ENCODE data around the gene NKD1.

NKD1 gene

GRCh38 chr16:50560903-50561863 lies 13.0 kb downstream of the NKD1 start:
- TF ChIP-seq SP1 (IDR thresholded peaks at IDR 0.05) = no peak
- TF ChIP-seq FOXM1 (IDR thresholded peaks at IDR 0.05; ENCODE audit: borderline replicate concordance) = no peak
- no peak for TF ChIP-seq BHLHE40 (IDR thresholded peaks at IDR 0.05; ENCODE audit: borderline replicate concordance)
- TF ChIP-seq FOXK2 (IDR thresholded peaks at IDR 0.05) = no peak
- no peak for TF ChIP-seq ZNF384 (IDR thresholded peaks at IDR 0.05)
- no peak for TF ChIP-seq TARDBP (IDR thresholded peaks at IDR 0.05)
- TF ChIP-seq NFRKB (IDR thresholded peaks at IDR 0.05) = no peak
- TF ChIP-seq SUZ12 (IDR thresholded peaks at IDR 0.05) = no peak
- no peak for TF ChIP-seq ARNT (IDR thresholded peaks at IDR 0.05)
- no peak for TF ChIP-seq LEF1 (IDR thresholded peaks at IDR 0.05; ENCODE audit: borderline replicate concordance)
- no peak for TF ChIP-seq FOXA1 (IDR thresholded peaks at IDR 0.05)
- no peak for TF ChIP-seq HDGF (IDR thresholded peaks at IDR 0.05; ENCODE audit: borderline replicate concordance)
- no peak for TF ChIP-seq CTBP1 (IDR thresholded peaks at IDR 0.05; ENCODE audit: borderline replicate concordance)
- TF ChIP-seq L3MBTL2 (conservative IDR thresholded peaks at IDR 0.05) = no peak
- TF ChIP-seq ELF4 (IDR thresholded peaks at IDR 0.05) = no peak
- TF ChIP-seq, protein P1, sequence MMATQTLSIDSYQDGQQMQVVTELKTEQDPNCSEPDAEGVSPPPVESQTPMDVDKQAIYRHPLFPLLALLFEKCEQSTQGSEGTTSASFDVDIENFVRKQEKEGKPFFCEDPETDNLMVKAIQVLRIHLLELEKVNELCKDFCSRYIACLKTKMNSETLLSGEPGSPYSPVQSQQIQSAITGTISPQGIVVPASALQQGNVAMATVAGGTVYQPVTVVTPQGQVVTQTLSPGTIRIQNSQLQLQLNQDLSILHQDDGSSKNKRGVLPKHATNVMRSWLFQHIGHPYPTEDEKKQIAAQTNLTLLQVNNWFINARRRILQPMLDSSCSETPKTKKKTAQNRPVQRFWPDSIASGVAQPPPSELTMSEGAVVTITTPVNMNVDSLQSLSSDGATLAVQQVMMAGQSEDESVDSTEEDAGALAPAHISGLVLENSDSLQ (IDR thresholded peaks at IDR 0.05) = no peak
- no peak for DNase-seq (ENCODE audit: extremely low spot score)
- ChIA-PET CTCF (no interaction called here), POLR2A (no interaction called here)

GRCh38 chr16:50562657-50563056 lies 14.5 kb downstream of the NKD1 start:
- CTCF ChIA-PET = no interaction called here
- DNase-seq (ENCODE audit: extremely low spot score) = no peak
- POLR2A ChIA-PET = no interaction called here
- TF ChIP-seq FOXA1 (IDR thresholded peaks at IDR 0.05) (no peak), TARDBP (IDR thresholded peaks at IDR 0.05) (no peak), ARNT (IDR thresholded peaks at IDR 0.05) (no peak), NFRKB (IDR thresholded peaks at IDR 0.05) (no peak), BHLHE40 (IDR thresholded peaks at IDR 0.05; ENCODE audit: borderline replicate concordance) (no peak), L3MBTL2 (conservative IDR thresholded peaks at IDR 0.05) (no peak), ZNF384 (IDR thresholded peaks at IDR 0.05) (no peak), FOXM1 (IDR thresholded peaks at IDR 0.05; ENCODE audit: borderline replicate concordance) (no peak), SUZ12 (IDR thresholded peaks at IDR 0.05) (no peak), FOXK2 (IDR thresholded peaks at IDR 0.05) (no peak), SP1 (IDR thresholded peaks at IDR 0.05) (no peak), LEF1 (IDR thresholded peaks at IDR 0.05; ENCODE audit: borderline replicate concordance) (no peak)
- TF ChIP-seq, protein P1 (IDR thresholded peaks at IDR 0.05) = no peak

GRCh38 chr16:50563989-50564388 lies 15.8 kb downstream of the NKD1 start:
- no peak for DNase-seq (ENCODE audit: extremely low spot score)
- TF ChIP-seq SUZ12 (IDR thresholded peaks at IDR 0.05) (no peak), BHLHE40 (IDR thresholded peaks at IDR 0.05; ENCODE audit: borderline replicate concordance) (no peak), FOXM1 (IDR thresholded peaks at IDR 0.05; ENCODE audit: borderline replicate concordance) (no peak), ELF4 (IDR thresholded peaks at IDR 0.05) (no peak), CTBP1 (IDR thresholded peaks at IDR 0.05; ENCODE audit: borderline replicate concordance) (no peak), LEF1 (IDR thresholded peaks at IDR 0.05; ENCODE audit: borderline replicate concordance) (no peak), HDGF (IDR thresholded peaks at IDR 0.05; ENCODE audit: borderline replicate concordance) (no peak), TARDBP (IDR thresholded peaks at IDR 0.05) (no peak), NFRKB (IDR thresholded peaks at IDR 0.05) (no peak)
- CTCF ChIA-PET = no interaction called here
- POLR2A ChIA-PET = no interaction called here

DNA sequence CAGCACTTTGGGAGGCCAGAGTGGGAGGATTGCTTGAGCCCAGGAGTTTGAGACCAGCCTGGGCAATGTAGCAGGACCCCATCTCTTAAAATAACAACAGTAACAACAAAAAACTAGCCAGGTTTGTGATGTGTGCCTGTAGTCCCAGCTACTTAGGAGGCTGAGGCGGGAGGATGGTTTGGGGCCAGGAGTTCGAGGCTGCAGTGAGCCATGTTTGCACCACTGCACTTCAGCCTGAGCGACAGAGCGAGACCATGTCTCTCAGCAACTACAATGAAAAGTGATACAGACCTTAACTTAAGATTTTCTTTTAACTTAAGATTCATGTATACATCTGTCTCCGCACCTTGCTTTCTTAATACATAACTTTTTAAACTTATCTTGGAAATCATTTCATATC lies 17.2 kb downstream of the NKD1 start:
- DNase-seq (ENCODE audit: extremely low spot score) = no peak
- ChIA-PET POLR2A (no interaction called here), CTCF (no interaction called here)
- TF ChIP-seq L3MBTL2 (conservative IDR thresholded peaks at IDR 0.05) (no peak), HDGF (IDR thresholded peaks at IDR 0.05; ENCODE audit: borderline replicate concordance) (no peak), SUZ12 (IDR thresholded peaks at IDR 0.05) (no peak), CTBP1 (IDR thresholded peaks at IDR 0.05; ENCODE audit: borderline replicate concordance) (no peak), SP1 (IDR thresholded peaks at IDR 0.05) (no peak), ELF4 (IDR thresholded peaks at IDR 0.05) (no peak), TARDBP (IDR thresholded peaks at IDR 0.05) (no peak), FOXK2 (IDR thresholded peaks at IDR 0.05) (no peak), BHLHE40 (IDR thresholded peaks at IDR 0.05; ENCODE audit: borderline replicate concordance) (no peak), FOXA1 (IDR thresholded peaks at IDR 0.05) (no peak), ZNF384 (IDR thresholded peaks at IDR 0.05) (no peak)

- TF ChIP-seq SUZ12 (IDR thresholded peaks at IDR 0.05) (no peak), TARDBP (IDR thresholded peaks at IDR 0.05) (no peak), ARNT (IDR thresholded peaks at IDR 0.05) (no peak), L3MBTL2 (conservative IDR thresholded peaks at IDR 0.05) (no peak), FOXM1 (IDR thresholded peaks at IDR 0.05; ENCODE audit: borderline replicate concordance) (no peak), ELF4 (IDR thresholded peaks at IDR 0.05) (no peak), ZNF384 (IDR thresholded peaks at IDR 0.05) (no peak), BHLHE40 (IDR thresholded peaks at IDR 0.05; ENCODE audit: borderline replicate concordance) (no peak), SP1 (IDR thresholded peaks at IDR 0.05) (no peak), FOXA1 (IDR thresholded peaks at IDR 0.05) (no peak), NFRKB (IDR thresholded peaks at IDR 0.05) (no peak)
- ChIA-PET POLR2A (no interaction called here), CTCF (interaction anchor here (0.7 to 0.8 kb wide), 2 partner anchors 34 to 778 kb away, joined by 4 to 6 read pairs; no protein-coding TSS in a partner anchor)
- no peak for DNase-seq (ENCODE audit: extremely low spot score)
Observed at GRCh38 chr16:50566014-50566962, 18.1 kb downstream of the NKD1 start.
